ELR (cell line): ENCODE measurements around the gene MTHFD2.
"Not testable (repeated sequence)": the region's sequence is repeated elsewhere in the genome, so short reads cannot be mapped to it uniquely, and the experiment has no call there.

ENCODE experiments used
- DNase-seq: peaks from one replicate; pipeline ENCODE4 v3.0.0-alpha.2; 2015; ENCODE audit warnings: low read depth

The MTHFD2 gene

GRCh38 chr2:74198461-74199274 is at the start of gene MTHFD2:
Gene MTHFD2 (plus strand): TSS chr2:74198615. CDS start chr2:74198642, 27 bp downstream.
- peak; percentile 100 for DNase-seq

DNA sequence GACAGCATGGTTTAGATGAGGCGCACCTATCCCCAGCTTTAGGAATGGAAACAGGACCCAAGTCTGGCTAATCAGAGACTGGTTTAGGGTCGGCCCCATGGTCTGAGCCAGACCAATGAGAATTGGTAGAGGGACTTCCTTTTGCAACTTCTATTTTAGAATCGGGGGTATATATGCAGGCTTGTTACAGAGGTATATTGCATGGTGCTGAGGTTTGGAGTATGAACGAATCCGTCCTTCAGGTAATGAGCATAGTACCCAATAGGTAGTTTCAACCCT is 49.2 kb upstream of the MTHFD2 start:
- DNase-seq: no peak

DNA sequence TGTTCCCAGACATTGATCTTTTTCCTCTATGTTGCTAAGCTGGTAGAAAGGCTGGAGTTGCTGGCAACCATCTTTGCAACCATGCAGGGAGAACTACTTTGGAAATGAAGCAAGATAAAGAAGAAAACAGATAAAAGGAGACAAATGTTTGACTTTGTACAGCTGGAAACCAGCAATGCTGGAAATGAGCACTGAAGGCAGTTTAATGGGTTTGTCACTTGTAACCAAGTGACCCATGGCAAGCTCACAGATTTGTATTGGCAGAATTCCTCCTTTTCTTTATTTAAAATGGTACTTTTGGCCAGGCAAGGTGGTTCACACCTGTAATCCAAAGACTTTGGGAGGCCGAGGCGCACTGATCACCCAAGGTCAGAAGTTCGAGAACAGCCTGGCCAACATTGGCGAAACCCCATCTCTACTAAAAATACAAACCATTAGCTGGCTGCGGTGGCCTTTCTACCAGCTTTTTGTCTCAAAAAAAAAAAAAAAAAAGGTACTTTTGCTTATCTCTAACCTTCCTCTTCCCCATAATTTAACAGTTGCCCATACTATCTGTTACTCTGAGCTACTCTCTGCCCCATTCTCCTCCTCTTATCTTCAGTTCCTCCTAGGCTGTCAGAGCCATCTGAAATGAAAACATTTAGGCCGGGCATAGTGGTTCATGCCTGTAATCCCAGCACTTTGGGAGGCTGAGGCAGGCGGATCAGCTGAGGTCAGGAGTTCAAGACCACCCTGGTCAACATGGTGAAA is 48.7 kb upstream of the MTHFD2 start:
- DNase-seq: no peak

- no peak for DNase-seq
These were observed 45.5 kb upstream of the MTHFD2 start for GRCh38 chr2:74152954-74153353.

GRCh38 chr2:74155830-74156229 is 42.6 kb upstream of the MTHFD2 start:
- DNase-seq: no peak

GRCh38 chr2:74162951-74163350 is 35.5 kb upstream of the MTHFD2 start:
- DNase-seq: no peak

DNA sequence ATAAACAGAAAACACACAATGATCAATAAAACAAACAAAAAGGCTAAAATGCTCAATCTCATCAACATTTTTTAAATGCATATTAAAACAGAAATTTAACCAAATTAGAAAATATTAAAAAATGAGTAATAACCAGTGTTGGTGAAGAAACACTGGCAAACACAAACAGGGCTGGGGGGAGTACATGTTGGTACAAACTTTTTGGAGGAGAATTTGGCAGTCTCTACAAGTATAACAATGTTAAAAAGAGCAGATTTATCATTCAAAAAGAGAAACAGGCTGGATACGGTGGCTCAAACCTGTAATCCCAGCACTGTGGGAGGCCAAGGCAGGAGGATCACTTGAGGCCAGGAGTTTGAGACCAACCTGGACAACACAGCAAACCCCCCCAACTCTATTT is 33.7 kb upstream of the MTHFD2 start:
- no peak for DNase-seq

DNA sequence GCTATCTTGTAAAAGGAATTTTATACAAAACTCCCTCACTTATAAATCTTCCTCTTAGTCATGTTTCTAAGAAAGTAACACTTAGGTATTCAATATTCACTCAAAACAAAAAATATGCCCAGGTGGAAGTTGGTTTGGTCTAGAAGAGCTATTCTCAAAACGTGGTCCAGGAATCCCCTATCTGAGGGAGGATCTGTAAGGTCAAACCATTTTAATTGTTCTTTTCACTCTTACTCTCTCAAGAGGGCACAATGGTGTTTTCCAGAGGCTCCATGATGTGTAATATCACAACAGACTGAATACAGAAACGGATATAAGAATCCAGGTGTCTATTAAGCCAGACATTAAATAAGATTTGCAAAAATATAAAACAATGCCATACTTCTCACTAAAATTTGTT is 29.7 kb upstream of the MTHFD2 start:
- no peak for DNase-seq

GRCh38 chr2:74174909-74175308 is 23.5 kb upstream of the MTHFD2 start:
- no peak for DNase-seq

GRCh38 chr2:74177696-74178095 is 20.7 kb upstream of the MTHFD2 start:
- DNase-seq: no peak

DNA sequence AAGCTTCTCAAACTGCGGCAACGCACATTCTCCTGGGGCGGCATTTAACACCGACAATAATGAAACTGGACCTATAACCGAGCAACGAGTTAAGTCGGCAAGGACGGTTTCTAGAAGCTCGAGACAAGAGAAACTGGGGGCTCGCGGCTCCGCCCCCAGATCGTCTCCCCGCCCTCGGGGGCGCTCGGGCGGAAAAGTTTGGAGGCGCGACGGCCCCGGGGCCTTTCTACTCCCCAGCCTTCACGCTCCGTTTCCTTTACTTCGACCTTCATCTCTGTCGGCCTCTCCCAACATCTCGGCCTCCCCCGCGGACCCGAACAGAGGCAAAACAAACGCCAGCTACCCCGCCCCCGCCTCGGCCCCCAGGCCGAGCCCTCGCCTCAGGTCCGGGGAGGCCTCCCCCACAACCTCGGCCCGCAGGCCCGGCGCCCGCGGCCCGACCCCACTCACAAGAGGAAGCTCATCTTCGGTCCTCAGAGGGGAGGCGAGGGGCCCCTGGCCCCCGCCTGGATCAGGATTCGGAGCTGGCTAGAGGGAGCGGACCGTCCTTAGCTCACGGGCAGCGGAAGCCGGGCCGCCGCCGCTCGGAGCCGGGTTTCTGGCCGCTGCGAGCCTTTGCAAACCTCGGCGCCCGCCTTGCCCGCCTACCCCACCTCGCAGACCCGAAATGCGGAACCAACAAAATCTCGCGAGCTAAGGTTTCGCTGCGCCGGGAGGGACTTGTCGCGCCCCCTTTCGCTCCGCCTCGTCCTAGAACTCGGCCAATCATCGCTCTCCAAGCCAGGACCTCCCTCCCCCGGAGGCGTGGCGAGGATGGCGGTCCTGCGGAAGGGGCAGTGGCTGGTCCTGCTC is 20.0 kb upstream of the MTHFD2 start, which contains the start of gene MOB1A:
MOB1A (minus strand) TSS at position 669 of the 852 bp plus-strand sequence; CDS start at position 464, 205 bp downstream.
- peak; percentile 100 for DNase-seq

DNA sequence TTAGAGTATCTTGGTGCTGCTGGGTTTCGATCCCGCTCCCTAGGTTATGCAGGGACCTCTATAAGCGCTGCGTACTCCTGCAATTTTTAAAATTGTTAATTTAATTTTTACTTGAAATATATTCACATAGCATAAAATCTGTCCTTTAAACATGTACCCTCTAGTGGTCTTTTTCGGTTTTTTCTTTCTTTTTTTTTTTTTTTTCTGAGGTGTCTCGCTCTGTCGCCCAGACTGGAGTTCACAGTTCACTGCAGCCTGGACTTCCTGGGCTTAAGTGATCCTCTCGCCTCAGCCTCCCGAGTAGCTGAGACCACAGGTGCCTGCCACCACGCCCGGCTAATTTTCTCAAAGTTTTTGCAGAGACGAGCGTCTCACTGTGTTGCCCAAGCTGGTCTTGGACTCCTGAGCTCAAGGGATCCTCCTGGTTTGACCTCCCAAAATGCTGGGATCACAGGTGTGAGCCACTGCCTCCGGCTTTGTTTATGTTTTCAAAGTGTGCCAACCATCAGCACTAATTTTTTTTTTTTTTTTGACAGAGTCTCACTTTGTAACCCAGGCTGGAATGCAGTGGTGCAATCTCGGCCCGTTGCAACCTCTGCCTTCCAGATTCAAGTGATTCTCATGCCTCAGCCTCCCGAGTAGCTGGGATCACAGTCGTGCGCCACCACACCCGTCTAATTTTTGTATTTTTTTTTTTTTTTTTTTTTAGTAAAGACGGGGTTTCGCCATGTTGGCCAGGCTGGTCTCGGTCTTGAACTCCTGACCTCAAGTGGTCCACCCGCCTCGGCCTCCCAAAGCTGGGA is 19.2 kb upstream of the MTHFD2 start:
- no peak for DNase-seq

- no peak for DNase-seq
These were observed 16.7 kb upstream of the MTHFD2 start for GRCh38 chr2:74181739-74182138.

DNA sequence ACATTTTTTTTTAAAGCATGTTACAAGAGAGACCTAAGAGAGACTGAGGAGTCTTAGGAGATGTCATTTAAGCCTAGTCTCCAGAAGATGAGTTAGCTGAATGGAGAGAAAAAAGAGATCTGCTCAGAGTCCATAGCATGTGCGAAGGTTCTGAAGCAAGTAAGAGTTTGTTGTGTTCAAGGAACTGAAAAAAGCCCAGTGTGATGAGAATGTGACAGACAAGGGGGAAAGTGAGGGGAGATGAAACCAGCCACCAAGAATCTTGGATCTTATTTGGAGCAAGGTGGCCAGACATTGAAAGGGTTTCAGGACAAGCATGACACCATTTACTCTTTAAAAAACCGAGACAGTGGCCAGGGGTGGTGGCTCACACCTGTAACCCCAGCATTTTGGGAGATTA is 14.5 kb upstream of the MTHFD2 start:
- DNase-seq: no peak

- DNase-seq: no peak
These were observed 12.4 kb upstream of the MTHFD2 start for GRCh38 chr2:74186038-74186437.

DNA sequence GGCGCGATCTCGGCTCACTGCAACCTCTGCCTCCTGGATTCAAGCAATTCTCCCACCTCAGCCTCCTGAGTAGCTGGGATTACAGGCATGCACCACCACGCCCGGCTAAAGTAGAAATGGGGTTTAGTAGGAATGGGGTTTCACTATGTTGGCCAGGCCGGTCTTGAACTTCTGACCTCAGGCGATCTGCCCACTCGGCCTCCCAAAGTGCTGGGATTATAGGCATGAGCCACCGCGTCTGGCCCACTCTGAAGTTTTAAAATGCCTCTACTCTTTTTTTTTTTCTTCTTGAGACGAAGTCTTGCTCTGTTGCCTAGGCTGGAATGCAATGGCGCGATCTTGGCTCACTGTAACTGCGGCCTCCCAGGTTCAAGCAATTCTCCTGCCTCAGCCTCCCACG is 11.7 kb upstream of the MTHFD2 start:
- not testable (repeated sequence) for DNase-seq

DNA sequence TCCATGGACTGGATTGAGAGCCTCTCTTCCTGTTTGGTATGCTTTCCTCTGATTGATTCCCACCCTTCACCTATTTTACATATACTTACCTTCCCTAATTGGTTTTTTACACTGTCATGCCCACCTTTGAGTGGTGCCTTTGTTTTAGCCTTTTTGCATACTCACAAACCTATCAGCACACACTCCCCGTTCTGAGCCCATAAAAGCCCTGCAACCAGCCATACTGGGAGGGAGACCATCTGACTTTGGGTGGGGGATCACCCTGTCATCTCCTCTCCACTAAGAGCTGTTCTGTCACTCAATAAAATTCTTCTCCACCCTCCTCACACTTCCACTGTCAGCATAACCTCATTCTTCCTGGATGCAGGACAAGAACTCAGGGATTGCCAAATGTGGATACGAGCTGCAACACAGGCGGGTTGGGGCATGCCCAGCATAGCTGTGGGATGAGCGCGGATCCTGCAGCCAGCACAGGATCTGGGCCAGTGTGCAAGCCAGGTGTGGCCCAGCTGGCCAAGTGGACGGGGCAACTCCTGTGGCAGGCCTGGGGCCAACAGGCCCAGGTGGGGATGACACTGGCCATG is 10.3 kb upstream of the MTHFD2 start:
- no peak for DNase-seq

DNA sequence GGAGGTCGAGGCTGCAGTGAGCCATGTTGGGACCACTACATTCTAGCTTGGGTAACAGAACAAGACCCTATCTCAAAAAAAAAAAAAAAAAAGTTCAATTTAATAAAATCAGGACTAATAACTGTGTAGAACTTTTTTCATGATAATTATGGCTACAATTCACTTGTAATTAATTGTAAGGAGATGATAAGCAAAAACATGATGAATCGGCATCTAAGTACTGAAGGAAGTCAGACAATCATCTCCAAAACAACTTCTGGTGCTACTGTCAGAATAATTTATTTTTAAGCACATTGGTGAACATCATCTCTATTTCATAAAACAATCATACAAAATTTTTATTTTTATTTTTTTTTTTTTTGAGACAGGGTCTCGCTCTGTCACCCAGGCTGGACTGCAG is 9.7 kb upstream of the MTHFD2 start:
- DNase-seq: no peak

DNA sequence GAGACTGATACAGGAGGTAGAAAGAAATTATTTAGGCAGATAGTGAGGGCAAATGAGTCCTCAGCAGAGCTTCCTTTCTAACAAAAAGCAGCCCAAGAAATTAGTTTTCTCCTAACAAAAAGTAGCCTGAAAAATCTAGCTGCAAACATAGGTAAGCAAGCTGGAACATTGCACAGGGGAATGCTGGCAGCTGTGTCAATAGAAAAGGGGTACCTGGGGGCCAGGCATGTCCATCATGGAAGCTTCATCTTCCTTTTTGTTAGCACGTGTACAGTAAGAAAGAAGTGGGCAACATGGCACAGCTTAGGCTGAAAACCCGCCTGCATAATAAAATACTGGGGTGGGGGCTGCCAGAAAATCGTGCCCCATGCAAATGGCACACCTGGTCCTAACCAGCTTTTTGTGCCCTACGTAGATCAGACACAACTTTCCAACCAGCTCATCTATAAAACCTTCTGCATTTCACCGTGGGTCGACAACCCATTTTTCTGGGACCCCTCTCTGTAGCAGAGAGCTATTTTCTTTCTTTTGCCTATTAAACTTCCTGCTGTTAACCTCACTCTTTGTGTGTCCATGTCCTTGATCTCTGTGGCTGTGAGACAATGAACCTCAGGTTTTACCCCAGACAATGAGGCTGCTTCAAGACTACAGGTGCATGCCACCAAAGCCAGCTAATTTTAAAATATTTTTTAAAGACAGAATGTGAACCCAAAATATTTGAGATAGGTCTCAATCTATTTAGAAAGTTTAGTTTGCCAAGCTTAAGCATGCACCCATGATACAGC is 6.6 kb upstream of the MTHFD2 start:
- no peak for DNase-seq

- DNase-seq: no peak
These were observed 3.6 kb upstream of the MTHFD2 start for GRCh38 chr2:74194799-74195198.

GRCh38 chr2:74197049-74197448 is 1.4 kb upstream of the MTHFD2 start:
- no peak for DNase-seq
